C4-2B (cell line): ENCODE data around the gene GJA4.
"Not testable (repeated sequence)": the region's sequence is repeated elsewhere in the genome, so short reads cannot be mapped to it uniquely, and the experiment has no call there.

Experiments used
- H3K27ac ChIP-seq: fragments of 450-650 bp; 2 replicates; pipeline ENCODE4 v1.5.1; 2017
- CTCF ChIP-seq: fragments of 450-650 bp; conservative IDR thresholded peaks from 2 replicates; pipeline ENCODE4 v1.5.1; 2017; ENCODE audit warnings: mild to moderate bottlenecking
- ZFX ChIP-seq: fragments of 450-650 bp; IDR thresholded peaks from 2 replicates; pipeline ENCODE4 v1.6.1; 2017

Gene GJA4

GRCh38 chr1:34808051-34808810, 15.4 kb downstream of the GJA4 start:
- TF ChIP-seq CTCF (no peak), ZFX (no peak)
- H3K27ac ChIP-seq: no peak overlapping the region

GRCh38 chr1:34810781-34811180, 18.0 kb downstream of the GJA4 start:
- not testable (repeated sequence) for H3K27ac ChIP-seq

GRCh38 chr1:34816332-34816731, 23.5 kb downstream of the GJA4 start:
- no peak for TF ChIP-seq ZFX
- no peak for TF ChIP-seq CTCF
- no peak overlapping the region for H3K27ac ChIP-seq

GRCh38 chr1:34816778-34817177, 24.0 kb downstream of the GJA4 start:
- H3K27ac ChIP-seq: no peak overlapping the region
- TF ChIP-seq ZFX: no peak

- H3K27ac ChIP-seq: not testable (repeated sequence)
These were observed 26.1 kb downstream of the GJA4 start for GRCh38 chr1:34818862-34819261.

GRCh38 chr1:34822202-34822601, 29.4 kb downstream of the GJA4 start:
- no peak for TF ChIP-seq ZFX
- no peak for TF ChIP-seq CTCF
- H3K27ac ChIP-seq: no peak overlapping the region

GRCh38 chr1:34824817-34825454, 32.1 kb downstream of the GJA4 start:
- TF ChIP-seq CTCF: no peak
- TF ChIP-seq ZFX: no peak
- H3K27ac ChIP-seq: no peak overlapping the region

GRCh38 chr1:34825455-34826091, 32.8 kb downstream of the GJA4 start:
- TF ChIP-seq CTCF (no peak), ZFX (no peak)

More at GRCh38 chr1:34825455-34826091, 32.8 kb downstream of the GJA4 start:
- no peak overlapping the region for H3K27ac ChIP-seq
